Thymus (tissue), 11 donors: Measurements from ENCODE around the gene TAS1R3. TPM values are rescaled to one million over a fixed set of nuclear protein-coding genes. Genes with fewer than 3 reads are reported as not detected.

Source experiments
- DNase-seq, 9 donors: peaks; one replicate each; pipeline ENCODE4 v3.0.0-alpha.2; 2013; ENCODE audit warnings: low spot score in 9 of 9, low read depth in 6 of 9, missing footprints in 1 of 9
- H3K27ac ChIP-seq, 2 donors: one replicate each; pipeline ENCODE4 v1.5.1; 2013; ENCODE audit warnings: control low read depth in 1 of 2, low read depth in 1 of 2, low read length in 1 of 2, mild to moderate bottlenecking in 1 of 2, moderate library complexity in 1 of 2
- H3K27me3 ChIP-seq, 2 donors: one replicate each; pipeline ENCODE4 v1.5.1; 2013; ENCODE audit warnings: low read length in 1 of 2; ENCODE audit not compliant: control insufficient read depth in 2 of 2, insufficient read depth in 1 of 2
- H3K36me3 ChIP-seq, 2 donors: one replicate each; pipeline ENCODE4 v1.5.1; 2013; ENCODE audit warnings: low read length in 1 of 2, mild to moderate bottlenecking in 1 of 2, moderate library complexity in 1 of 2; ENCODE audit not compliant: control insufficient read depth in 2 of 2, insufficient read depth in 2 of 2
- H3K4me1 ChIP-seq, 2 donors: one replicate each; pipeline ENCODE4 v1.5.1; 2013; ENCODE audit warnings: low read length in 2 of 2; ENCODE audit not compliant: control insufficient read depth in 2 of 2, insufficient read depth in 2 of 2
- H3K4me3 ChIP-seq, 2 donors: one replicate each; pipeline ENCODE4 v1.5.1; 2013; ENCODE audit warnings: low read length in 2 of 2, control low read depth in 1 of 2, mild to moderate bottlenecking in 1 of 2
- H3K9me3 ChIP-seq, 2 donors: one replicate each; pipeline ENCODE4 v1.5.1; 2013; ENCODE audit warnings: low read length in 1 of 2, mild to moderate bottlenecking in 1 of 2; ENCODE audit not compliant: control insufficient read depth in 2 of 2, insufficient read depth in 1 of 2
- WGBS: extraction: QIAGEN DNeasy Blood & Tissue Kit; methylation state at CpG from one replicate; pipeline ENCODE4 v1.1.7; 2013; 5-methylcytosine and 5-hydroxymethylcytosine counted together
- polyA plus RNA-seq: library from polyadenylated mRNA; stranded (reverse); fragments of 200-250 nt; gene quantifications from one replicate; pipeline ENCODE4 v1.2.3, GENCODE V29; 2013
- total RNA-seq: library from RNA; stranded (reverse); fragments of 120-200 nt; gene quantifications from one replicate; pipeline ENCODE4 v1.2.4, GENCODE V29; 2013
- donor health status: healthy.

TAS1R3 gene
- total and polyA plus RNA-seq, 2 donors: 0.19 to 0.37 TPM

GRCh38 chr1:1307261-1307922, 23.7 kb upstream of the TAS1R3 start:
- peaks cover 20 to 23% of the 10 kb centered on the region in 2 donors for H3K36me3 ChIP-seq
- peaks cover 27 to 36% of the 10 kb centered on the region in 2 donors for H3K4me1 ChIP-seq
- peak overlapping the region in 1 of 2 donors; percentile 97 for H3K27ac ChIP-seq
- H3K27me3 ChIP-seq: peaks cover 0 to 4% of the 10 kb centered on the region in 2 donors
- H3K4me3 ChIP-seq: peak overlapping the region; percentile 63 to 82
- 2% methylated on average over 83 of the region's 83 CpGs for WGBS
- H3K9me3 ChIP-seq: peaks cover 0 to 3% of the 10 kb centered on the region in 2 donors
- DNase-seq: peak in 2 of 9 donors; percentile 15 to 30

GRCh38 chr1:1307923-1308755, 22.9 kb upstream of the TAS1R3 start, which contains the start of the genes ACAP3 and PUSL1:
TSS of gene ACAP3 (minus strand) at chr1:1307930. CDS start at chr1:1307815, 115 bp downstream.
TSS of gene PUSL1 (plus strand) at chr1:1308597. CDS start at chr1:1308644, 47 bp downstream.
- Histone ChIP-seq H3K4me1 (peaks cover 27 to 36% of the 10 kb centered on the region in 2 donors), H3K4me3 (peak within 1 kb of the TSS; percentile 72 to 82), H3K9me3 (peaks cover 0 to 3% of the 10 kb centered on the region in 2 donors), H3K36me3 (peaks cover 27 to 30% of the 10 kb centered on the region in 2 donors), H3K27me3 (peaks cover 0 to 4% of the 10 kb centered on the region in 2 donors), H3K27ac (peak within 1 kb of the TSS; percentile 97)
- peak; percentile 62 to 95 (median 86) for DNase-seq
- under 1% methylated on average over 130 of the region's 131 CpGs for WGBS

GRCh38 chr1:1308756-1309250, 22.3 kb upstream of the TAS1R3 start:
- Histone ChIP-seq H3K27me3 (peaks cover 0 to 4% of the 10 kb centered on the region in 2 donors), H3K9me3 (peaks cover 0 to 3% of the 10 kb centered on the region in 2 donors), H3K27ac (peak overlapping the region in 1 of 2 donors; percentile 88), H3K36me3 (peaks cover 34 to 37% of the 10 kb centered on the region in 2 donors), H3K4me3 (peak overlapping the region; percentile 50 to 82), H3K4me1 (peaks cover 27 to 36% of the 10 kb centered on the region in 2 donors)
- 1% methylated on average over 66 of the region's 66 CpGs for WGBS
- DNase-seq: no peak

- Histone ChIP-seq H3K4me3 (peak overlapping the region; percentile 50 to 82), H3K36me3 (peaks cover 39 to 44% of the 10 kb centered on the region in 2 donors), H3K27me3 (peaks cover 0 to 4% of the 10 kb centered on the region in 2 donors), H3K4me1 (peaks cover 24 to 34% of the 10 kb centered on the region in 2 donors), H3K9me3 (peaks cover 0 to 3% of the 10 kb centered on the region in 2 donors), H3K27ac (no peak overlapping the region)
- DNase-seq: peak in 1 of 9 donors; percentile 20
- 66% methylated on average over 57 of the region's 57 CpGs for WGBS
Observed at GRCh38 chr1:1309251-1310108, 21.6 kb upstream of the TAS1R3 start.

GRCh38 chr1:1310109-1310385, 21.0 kb upstream of the TAS1R3 start:
- no peak for DNase-seq
- peaks cover 45 to 50% of the 10 kb centered on the region in 2 donors for H3K36me3 ChIP-seq
- H3K27ac ChIP-seq: no peak overlapping the region
- H3K9me3 ChIP-seq: peaks cover 0 to 3% of the 10 kb centered on the region in 2 donors
- H3K4me3 ChIP-seq: no peak overlapping the region
- 97% methylated on average over 3 of the region's 3 CpGs for WGBS
- peaks cover 0 to 4% of the 10 kb centered on the region in 2 donors for H3K27me3 ChIP-seq
- H3K4me1 ChIP-seq: peaks cover 18 to 29% of the 10 kb centered on the region in 2 donors

- DNase-seq: no peak
- WGBS: 96% methylated on average over 21 of the region's 21 CpGs
- Histone ChIP-seq H3K27ac (no peak overlapping the region), H3K4me3 (no peak overlapping the region), H3K36me3 (peaks cover 49 to 54% of the 10 kb centered on the region in 2 donors), H3K4me1 (peaks cover 14 to 23% of the 10 kb centered on the region in 2 donors), H3K27me3 (peaks cover 0 to 4% of the 10 kb centered on the region in 2 donors), H3K9me3 (peaks cover 0 to under 1% of the 10 kb centered on the region in 2 donors)
Observed at GRCh38 chr1:1310476-1311053, 20.5 kb upstream of the TAS1R3 start.

- no peak overlapping the region for H3K27ac ChIP-seq
- no peaks in the 10 kb centered on the region for H3K9me3 ChIP-seq
- H3K36me3 ChIP-seq: peaks cover 49 to 54% of the 10 kb centered on the region in 2 donors
- DNase-seq: no peak
- H3K4me1 ChIP-seq: peaks cover 9 to 15% of the 10 kb centered on the region in 2 donors
- H3K27me3 ChIP-seq: peaks cover 0 to 4% of the 10 kb centered on the region in 2 donors
- no peak overlapping the region for H3K4me3 ChIP-seq
- 98% methylated on average over 22 of the region's 22 CpGs for WGBS
Observed at GRCh38 chr1:1311107-1312104, 19.7 kb upstream of the TAS1R3 start.
